Psoas muscle (tissue), 8 donors: ENCODE measurements around the gene NCCRP1. TPM values are rescaled to one million over a fixed set of nuclear protein-coding genes. Genes with fewer than 3 reads are reported as not detected.

ENCODE experiments used
- ATAC-seq, 4 donors: fragments of 200-7000 bp; cut with Tn5 transposase; one replicate each; pipeline ENCODE4 v1.9.1; 2020; ENCODE audit warnings: moderate library complexity in 3 of 4, mild to moderate bottlenecking in 2 of 4
- DNase-seq, 2 donors: peaks; one replicate each; pipeline ENCODE4 v3.0.0-alpha.2; 2020
- H3K27ac ChIP-seq: fragments of 200-600 bp; one replicate; pipeline ENCODE4 v1.8.0; 2022
- H3K27me3 ChIP-seq, 3 donors: fragments of 200-600 bp in 1 of 3; one replicate each; pipeline versions ENCODE4 v1.6.1 to v1.8.0; 2013 to 2022; ENCODE audit warnings: low read length in 2 of 3, mild to moderate bottlenecking in 2 of 3, moderate library complexity in 1 of 3; ENCODE audit not compliant: insufficient read depth in 3 of 3
- H3K36me3 ChIP-seq, 2 donors: fragments of 200-600 bp in 1 of 2; one replicate each; pipeline versions ENCODE4 v1.6.1 to v1.8.0; 2013 to 2022; ENCODE audit warnings: low read depth in 1 of 2, mild to moderate bottlenecking in 1 of 2, moderate library complexity in 1 of 2; ENCODE audit not compliant: insufficient read depth in 1 of 2
- H3K4me1 ChIP-seq: fragments of 200-600 bp; one replicate; pipeline ENCODE4 v1.8.0; 2022
- H3K4me3 ChIP-seq: fragments of 200-600 bp; one replicate; pipeline ENCODE4 v1.8.0; 2022; ENCODE audit warnings: mild to moderate bottlenecking
- H3K9me3 ChIP-seq: fragments of 200-600 bp; one replicate; pipeline ENCODE4 v1.8.0; 2022
- CTCF ChIP-seq: fragments of 200-600 bp; IDR thresholded peaks from one replicate; pipeline ENCODE4 v1.8.0; 2022; ENCODE audit warnings: antibody characterized with exemption
- WGBS, 3 donors: extraction: QIAGEN DNeasy Blood & Tissue Kit; methylation state at CpG; one replicate each; pipeline versions ENCODE4 v1.1.6 to v1.1.7; 2013; 5-methylcytosine and 5-hydroxymethylcytosine counted together
- intact Hi-C, 2 donors: fragments of 100-400 bp; cut with DNase I; formaldehyde crosslinking; loops; one replicate each; pipeline versions ENCODE4 v1.11.0 to v1.14.2; 2022
- long read RNA-seq, 2 donors: library from polyadenylated mRNA; unstranded; transcript quantifications; one replicate each; pipeline ENCODE4 v2.0.0, GENCODE V29; 2021
- polyA plus RNA-seq, 3 donors: library from polyadenylated mRNA; stranded (reverse); fragments of 200-250 nt; gene quantifications; one replicate each; pipeline ENCODE4 v1.2.3, GENCODE V29; 2013
- total RNA-seq, 4 donors: library from RNA; stranded (reverse); fragmentation: NEBNext Ultra II Directional in 2 of 4; extraction: Animal tissue kit (Norgen Biotek cat#: 25700) in 2 of 4; gene quantifications; one replicate each; pipeline versions ENCODE4 v1.2.1 to v1.2.4, GENCODE V29; 2021 to 2023
- donor health status: healthy with polysubstance abuse.
- donor health status: DM: no; HTN: no; CAD: no; lungs with moderate emphysema.
- donor health status: Bipolar disorder and iron deficiency.
- donor health status: healthy.
- donor health status: DM: yes; HTN: yes; CAD: no.
- donor health status: DM: no; HTN: no; CAD: no.
- donor health status: DM: no; HTN: no; CAD: no.
- donor health status: DM: yes; HTN: yes; CAD: no.

Gene NCCRP1, protein sequence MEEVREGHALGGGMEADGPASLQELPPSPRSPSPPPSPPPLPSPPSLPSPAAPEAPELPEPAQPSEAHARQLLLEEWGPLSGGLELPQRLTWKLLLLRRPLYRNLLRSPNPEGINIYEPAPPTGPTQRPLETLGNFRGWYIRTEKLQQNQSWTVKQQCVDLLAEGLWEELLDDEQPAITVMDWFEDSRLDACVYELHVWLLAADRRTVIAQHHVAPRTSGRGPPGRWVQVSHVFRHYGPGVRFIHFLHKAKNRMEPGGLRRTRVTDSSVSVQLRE
- total RNA-seq = under 1 TPM in 1 of 4 donors, not detected in 3; 0.13 TPM
- under 1 TPM in 1 of 3 donors, not detected in 2; 0.13 TPM for polyA plus RNA-seq
- long read RNA-seq, donor 1 = 0 reads
- long read RNA-seq, donor 2 = 0 reads

DNA sequence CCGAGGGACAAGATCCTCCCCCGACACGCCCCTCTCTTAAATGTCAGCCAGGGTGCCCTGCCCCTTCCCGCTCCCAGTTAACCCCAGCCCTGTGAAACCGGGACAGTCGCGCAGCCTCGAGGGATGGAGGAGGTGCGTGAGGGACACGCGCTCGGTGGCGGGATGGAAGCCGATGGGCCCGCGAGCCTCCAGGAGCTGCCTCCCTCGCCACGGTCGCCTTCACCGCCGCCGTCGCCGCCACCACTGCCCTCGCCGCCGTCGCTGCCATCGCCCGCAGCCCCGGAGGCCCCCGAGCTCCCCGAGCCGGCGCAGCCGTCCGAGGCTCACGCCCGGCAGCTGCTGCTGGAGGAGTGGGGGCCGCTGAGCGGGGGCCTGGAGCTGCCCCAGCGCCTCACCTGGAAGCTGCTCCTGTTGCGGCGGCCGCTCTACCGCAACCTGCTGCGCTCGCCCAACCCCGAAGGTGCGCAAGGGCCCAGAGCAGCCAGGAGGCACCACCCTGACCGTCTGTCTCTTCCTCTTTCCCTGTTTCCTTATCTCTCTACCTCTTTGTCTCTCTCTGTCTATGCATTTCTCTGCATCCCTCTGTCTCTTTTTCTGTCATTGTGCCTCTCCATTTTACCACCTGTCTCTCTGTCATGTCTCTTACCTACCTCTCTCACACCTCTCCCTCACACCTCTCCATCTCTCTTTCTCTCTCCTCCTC, at the start of gene NCCRP1:
TSS of gene NCCRP1 (plus strand) at position 105 of the 703 bp plus-strand sequence. CDS start at position 124, 19 bp downstream.
- no peak for TF ChIP-seq CTCF
- Histone ChIP-seq H3K9me3 (no peaks in the 10 kb centered on the region), H3K36me3 (no peaks in the 10 kb centered on the region), H3K4me3 (no peak within 1 kb of the TSS), H3K27ac (no peak within 1 kb of the TSS), H3K4me1 (no peaks in the 10 kb centered on the region), H3K27me3 (peaks cover 0 to 67% (median 28%) of the 10 kb centered on the region in 3 donors)
- DNase-seq = no peak
- intact Hi-C loops = no loop called here
- WGBS, 3 donors = 2 to 3% (median 2%) methylated on average over 26 to 51 of the region's 51 CpGs
- ATAC-seq = no peak

DNA sequence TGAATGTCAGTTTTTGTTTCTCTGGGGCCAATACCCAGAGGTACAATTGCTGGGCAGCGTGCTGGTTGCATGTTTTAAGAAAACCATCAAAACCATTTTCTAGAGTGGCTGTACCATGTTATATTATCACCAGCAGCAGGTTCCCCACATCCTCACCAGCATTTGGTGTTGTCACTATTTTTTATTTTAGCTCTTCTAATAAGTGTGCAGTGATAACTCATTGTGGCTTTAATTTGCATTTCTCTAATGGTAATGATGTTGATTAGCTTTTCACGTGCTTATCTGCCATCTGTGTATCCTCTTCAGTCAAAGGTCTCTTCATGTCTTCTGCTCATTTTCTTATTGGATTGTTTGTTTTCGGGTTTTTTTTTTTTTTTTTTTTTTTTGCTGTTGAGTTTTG, 49.3 kb upstream of the NCCRP1 start:
- no peak for ATAC-seq
- Histone ChIP-seq H3K4me3 (no peak overlapping the region), H3K27me3 (no peaks in the 10 kb centered on the region), H3K4me1 (no peaks in the 10 kb centered on the region), H3K27ac (no peak overlapping the region), H3K9me3 (no peaks in the 10 kb centered on the region), H3K36me3 (no peaks in the 10 kb centered on the region)
- WGBS, 3 donors = 88 to 96% (median 92%) methylated on average over 3 of the region's 3 CpGs
- no peak for DNase-seq
- TF ChIP-seq CTCF = no peak
- intact Hi-C loops = no loop called here

- Histone ChIP-seq H3K4me3 (no peak overlapping the region), H3K4me1 (no peaks in the 10 kb centered on the region), H3K9me3 (no peaks in the 10 kb centered on the region), H3K27ac (no peak overlapping the region), H3K27me3 (no peaks in the 10 kb centered on the region), H3K36me3 (no peaks in the 10 kb centered on the region)
- DNase-seq (no peak), ATAC-seq (no peak)
- no peak for TF ChIP-seq CTCF
- WGBS, 3 donors = 97 to 98% (median 98%) methylated on average over 10 of the region's 10 CpGs
- intact Hi-C loops = no loop called here
Observed at GRCh38 chr19:39148939-39149529, 47.7 kb upstream of the NCCRP1 start.

- intact Hi-C loops = no loop called here
- H3K27ac ChIP-seq = no peak overlapping the region
- WGBS, 3 donors = 94 to 97% (median 94%) methylated on average over 8 of the region's 8 CpGs
Observed at GRCh38 chr19:39150235-39150634, 46.5 kb upstream of the NCCRP1 start.

More at GRCh38 chr19:39150235-39150634, 46.5 kb upstream of the NCCRP1 start:
- Histone ChIP-seq H3K4me3 (no peak overlapping the region), H3K4me1 (no peaks in the 10 kb centered on the region), H3K9me3 (no peaks in the 10 kb centered on the region), H3K36me3 (no peaks in the 10 kb centered on the region), H3K27me3 (no peaks in the 10 kb centered on the region)
- TF ChIP-seq CTCF = no peak
- no peak for ATAC-seq
- DNase-seq = no peak
